GM18505 (cell line): ENCODE measurements around the gene CUBN.

Source experiments
- ATAC-seq: cut with Tn5 transposase; IDR thresholded peaks from one replicate; pipeline ENCODE4 v1.9.1; 2021; ENCODE audit not compliant: unreplicated experiment
- POLR2A ChIP-seq: IDR thresholded peaks from 4 replicates; pipeline ENCODE4 v1.6.1; 2011; ENCODE audit warnings: borderline replicate concordance; ENCODE audit not compliant: insufficient read depth, insufficient read length; ENCODE audit errors: extremely low read depth

The CUBN gene

GRCh38 chr10:17129741-17130140 is at the start of gene CUBN:
Gene CUBN, minus strand, starts transcription at chr10:17129811. Its CDS starts 46 bp downstream, at chr10:17129765.
- TF ChIP-seq POLR2A: no peak

GRCh38 chr10:17179002-17179401 is 49.4 kb upstream of the CUBN start:
- ATAC-seq: no peak
- TF ChIP-seq POLR2A: no peak

More at GRCh38 chr10:17129741-17130140, at the start of gene CUBN:
- no peak for ATAC-seq

GRCh38 chr10:17178006-17178405 is 48.4 kb upstream of the CUBN start:
- no peak for ATAC-seq
- TF ChIP-seq POLR2A: no peak

GRCh38 chr10:17177014-17177413 is 47.4 kb upstream of the CUBN start:
- ATAC-seq: no peak

GRCh38 chr10:17176091-17176490 is 46.5 kb upstream of the CUBN start:
- ATAC-seq: no peak
- no peak for TF ChIP-seq POLR2A

More at GRCh38 chr10:17177014-17177413, 47.4 kb upstream of the CUBN start:
- TF ChIP-seq POLR2A: no peak

GRCh38 chr10:17175551-17175950 is 45.9 kb upstream of the CUBN start:
- TF ChIP-seq POLR2A: no peak
- no peak for ATAC-seq

- no peak for ATAC-seq
- no peak for TF ChIP-seq POLR2A
These were observed 45.0 kb upstream of the CUBN start for GRCh38 chr10:17174626-17175025.

- TF ChIP-seq POLR2A: no peak
- no peak for ATAC-seq
These were observed 41.6 kb upstream of the CUBN start for GRCh38 chr10:17171141-17171641.

GRCh38 chr10:17169803-17170202 is 40.2 kb upstream of the CUBN start:
- ATAC-seq: no peak
- no peak for TF ChIP-seq POLR2A

GRCh38 chr10:17166699-17167098 is 37.1 kb upstream of the CUBN start:
- no peak for ATAC-seq
- no peak for TF ChIP-seq POLR2A

GRCh38 chr10:17162828-17163227 is 33.2 kb upstream of the CUBN start:
- TF ChIP-seq POLR2A: no peak
- no peak for ATAC-seq

GRCh38 chr10:17161775-17162174 is 32.2 kb upstream of the CUBN start:
- ATAC-seq: no peak
- no peak for TF ChIP-seq POLR2A

GRCh38 chr10:17157024-17157423 is 27.4 kb upstream of the CUBN start:
- TF ChIP-seq POLR2A: no peak
- no peak for ATAC-seq

GRCh38 chr10:17155826-17156225 is 26.2 kb upstream of the CUBN start:
- no peak for ATAC-seq
- no peak for TF ChIP-seq POLR2A

GRCh38 chr10:17154116-17154515 is 24.5 kb upstream of the CUBN start:
- TF ChIP-seq POLR2A: no peak
- ATAC-seq: no peak
